Heart right ventricle (tissue), 16 donors: ENCODE results near the gene MBD3L3. TPM values are rescaled to one million over a fixed set of nuclear protein-coding genes. Genes with fewer than 3 reads are reported as not detected.
A peak's percentile ranks its signal among the peaks of the same experiment; 100 is the strongest.
"Not testable (repeated sequence)": the region's sequence is repeated elsewhere in the genome, so short reads cannot be mapped to it uniquely, and the experiment has no call there.

Experiments
- ATAC-seq, 8 donors: fragments of 200-7000 bp; cut with Tn5 transposase; one replicate each; pipeline ENCODE4 v1.9.1; 2020; ENCODE audit warnings: mild to moderate bottlenecking in 8 of 8, moderate library complexity in 8 of 8, moderate number of reproducible peaks in 1 of 8
- DNase-seq, 2 donors: peaks; one replicate each; pipeline ENCODE4 v3.0.0-alpha.2; 2020
- H3K27ac ChIP-seq, 10 donors: fragments of 200-600 bp; sonication (generic) in 2 of 10; one replicate each; pipeline versions ENCODE4 v1.5.0 to v1.8.0; 2020 to 2022; ENCODE audit warnings: mild to moderate bottlenecking in 3 of 10
- H3K27me3 ChIP-seq, 7 donors: fragments of 200-600 bp; one replicate each; pipeline ENCODE4 v1.8.0; 2021 to 2022; ENCODE audit warnings: mild to moderate bottlenecking in 2 of 7
- H3K36me3 ChIP-seq, 9 donors: fragments of 200-600 bp; sonication (generic) in 1 of 9; one replicate each; pipeline versions ENCODE4 v1.5.0 to v1.8.0; 2020 to 2022; ENCODE audit warnings: mild to moderate bottlenecking in 2 of 9
- H3K4me1 ChIP-seq, 9 donors: fragments of 200-600 bp; sonication (generic) in 1 of 9; one replicate each; pipeline versions ENCODE4 v1.5.0 to v1.8.0; 2020 to 2022; ENCODE audit warnings: mild to moderate bottlenecking in 4 of 9
- H3K4me3 ChIP-seq, 10 donors: fragments of 200-600 bp; sonication (generic) in 2 of 10; one replicate each; pipeline versions ENCODE4 v1.5.0 to v1.8.0; 2020 to 2022; ENCODE audit warnings: mild to moderate bottlenecking in 7 of 10, moderate library complexity in 2 of 10
- H3K9me3 ChIP-seq, 11 donors: fragments of 200-600 bp in 10 of 11; sonication (generic) in 2 of 11; one replicate each; pipeline versions ENCODE4 v1.5.0 to v1.8.0; 2013 to 2022; ENCODE audit warnings: mild to moderate bottlenecking in 2 of 11, control low read depth in 1 of 11, moderate library complexity in 1 of 11
- CTCF ChIP-seq, 9 donors: fragments of 200-600 bp; sonication (generic) in 2 of 9; IDR thresholded peaks; one replicate each; pipeline versions ENCODE4 v1.5.0 to v1.8.0; 2021 to 2022; ENCODE audit warnings: antibody characterized with exemption in 9 of 9, mild to moderate bottlenecking in 5 of 9, moderate library complexity in 1 of 9
- WGBS, 2 donors: extraction: QIAGEN DNeasy Blood & Tissue Kit; methylation state at CpG; one replicate each; pipeline ENCODE4 v1.1.7; 2013; ENCODE audit warnings: inconsistent platforms in 1 of 2; 5-methylcytosine and 5-hydroxymethylcytosine counted together
- intact Hi-C, 10 donors: fragments of 100-400 bp; cut with DNase I; formaldehyde crosslinking; loops; one replicate each; pipeline versions ENCODE4 v1.11.1 to v1.14.2; 2022
- long read RNA-seq, 3 donors: library from polyadenylated mRNA; unstranded; transcript quantifications; one replicate each; pipeline ENCODE4 v2.0.0, GENCODE V29; 2020 to 2021
- polyA plus RNA-seq, 2 donors: library from polyadenylated mRNA; stranded (reverse); fragments of 200-250 nt; gene quantifications; one replicate each; pipeline ENCODE4 v1.2.3, GENCODE V29; 2013
- total RNA-seq, 10 donors: library from RNA; stranded (reverse); fragmentation: NEBNext Ultra II Directional in 3 of 10; extraction: Animal tissue kit (Norgen Biotek cat#: 25700) in 3 of 10; gene quantifications; one replicate each; pipeline versions ENCODE4 v1.2.1 to v1.2.4, GENCODE V29; 2021 to 2023
- donor health status: Arrhythmogenic right ventricular cardiomyopathy.
- donor health status: ischemic (EF 13 %, LVEDD 7.1; RV severe dilation, severe dysfunction).
- donor health status: healthy with polysubstance abuse.
- donor health status: DM: no; HTN: yes; CAD: no.
- donor health status: DM: no; HTN: no; CAD: no.
- donor health status: ischemic (EF 25% LVEDD 6.9; RV normal size, moderate dysfunction).
- donor health status: ischemic (EF 25% LVEDD 5.7; RV mildly dilated, moderate dysfunction).
- donor health status: healthy.
- donor health status: DM: yes; HTN: yes; CAD: no.
- donor health status: Ischemic cardiomyopathy.
- donor health status: ischemic (EF 35%, LVEDD 5.7; RV mildly dilated, moderate dysfunction).
- donor health status: nonischemic (EF 11% LVEDD 7.7; RV severe dilation, severe dysfunction).
- donor health status: DM: yes; HTN: yes; CAD: no.
- donor health status: PGD.
- donor health status: ischemic (EF 29% LVEDD 5.4; RV normal size, mild dysfunction).
- donor health status: nonischemic (EF 23%, LVEDD 6.1; RV moderate dilation, normal function).

MBD3L3 gene
- total RNA-seq (not detected), polyA plus RNA-seq (not detected)
- long read RNA-seq, donor 1: 0 reads
- long read RNA-seq, donor 2: 0 reads
- long read RNA-seq, donor 3: 0 reads

GRCh38 chr19:7058576-7058975 is at the start of gene MBD3L3:
Gene MBD3L3 (minus strand): TSS chr19:7058676. CDS start chr19:7058605, 71 bp downstream.
- H3K36me3 ChIP-seq, H3K27ac ChIP-seq, ATAC-seq, H3K4me3 ChIP-seq, intact Hi-C loops, H3K27me3 ChIP-seq, DNase-seq, H3K4me1 ChIP-seq, H3K9me3 ChIP-seq: not testable (repeated sequence)
- WGBS, 2 donors: no CpG with 5 or more reads among the region's 8 CpGs

GRCh38 chr19:7106711-7107657 is 48.5 kb upstream of the MBD3L3 start:
- no peaks in the 10 kb centered on the region for H3K36me3 ChIP-seq
- intact Hi-C loops: loop anchor here in 2 of 10 donors (5.0 to 10.0 kb wide), 2 partner anchors 230 to 568 kb away; partner anchors contain the start of gene MCEMP1 (in 1 of the 2)
- peaks cover 0 to 9% (median 0%) of the 10 kb centered on the region in 9 donors for H3K4me1 ChIP-seq
- no peaks in the 10 kb centered on the region for H3K27me3 ChIP-seq
- DNase-seq (no peak), ATAC-seq (no peak)
- 85 to 89% methylated on average over 10 of the region's 10 CpGs for WGBS, 2 donors
- H3K9me3 ChIP-seq: peaks cover 0 to 4% (median 0%) of the 10 kb centered on the region in 11 donors
- H3K27ac ChIP-seq: no peak overlapping the region
- no peak for TF ChIP-seq CTCF (IDR thresholded peaks at IDR 0.05)
- H3K4me3 ChIP-seq: no peak overlapping the region

GRCh38 chr19:7104747-7105447 is 46.4 kb upstream of the MBD3L3 start:
- Histone ChIP-seq H3K27ac (no peak overlapping the region), H3K27me3 (no peaks in the 10 kb centered on the region), H3K9me3 (peaks cover 0 to 4% (median 0%) of the 10 kb centered on the region in 11 donors), H3K36me3 (no peaks in the 10 kb centered on the region), H3K4me3 (no peak overlapping the region), H3K4me1 (peaks cover 0 to 12% (median 1%) of the 10 kb centered on the region in 9 donors)
- ATAC-seq (peak in 2 of 8 donors; percentile 8 to 26), DNase-seq (no peak)
- no peak for TF ChIP-seq CTCF (IDR thresholded peaks at IDR 0.05)
- intact Hi-C loops: loop anchor here in 7 of 10 donors (2.0 to 10.0 kb wide), 5 partner anchors 42 to 692 kb away; partner anchors contain the start of gene MCEMP1 (in 1 of the 7)

- Histone ChIP-seq H3K9me3 (peaks cover 0 to 15% (median 0%) of the 10 kb centered on the region in 11 donors), H3K4me1 (peaks cover 0 to 23% (median 7%) of the 10 kb centered on the region in 9 donors), H3K27me3 (no peaks in the 10 kb centered on the region), H3K4me3 (no peak overlapping the region), H3K36me3 (no peaks in the 10 kb centered on the region), H3K27ac (no peak overlapping the region)
- intact Hi-C loops: loop anchor here in 8 of 10 donors (1.0 to 10.0 kb wide), 7 partner anchors 46 to 696 kb away; partner anchors contain the start of gene MCEMP1 (in 1 of the 8)
- no peak for TF ChIP-seq CTCF (IDR thresholded peaks at IDR 0.05)
- ATAC-seq (no peak), DNase-seq (no peak)
- 62 to 65% methylated on average over 19 of the region's 19 CpGs for WGBS, 2 donors
Measured at GRCh38 chr19:7101498-7102253, 43.2 kb upstream of the MBD3L3 start.
